ENCODE data around the gene BMI1.
A peak's percentile ranks its signal among the peaks of the same experiment; 100 is the strongest.
"Not testable (repeated sequence)": the region's sequence is repeated elsewhere in the genome, so short reads cannot be mapped to it uniquely, and the experiment has no call there.

The BMI1 gene

DNA sequence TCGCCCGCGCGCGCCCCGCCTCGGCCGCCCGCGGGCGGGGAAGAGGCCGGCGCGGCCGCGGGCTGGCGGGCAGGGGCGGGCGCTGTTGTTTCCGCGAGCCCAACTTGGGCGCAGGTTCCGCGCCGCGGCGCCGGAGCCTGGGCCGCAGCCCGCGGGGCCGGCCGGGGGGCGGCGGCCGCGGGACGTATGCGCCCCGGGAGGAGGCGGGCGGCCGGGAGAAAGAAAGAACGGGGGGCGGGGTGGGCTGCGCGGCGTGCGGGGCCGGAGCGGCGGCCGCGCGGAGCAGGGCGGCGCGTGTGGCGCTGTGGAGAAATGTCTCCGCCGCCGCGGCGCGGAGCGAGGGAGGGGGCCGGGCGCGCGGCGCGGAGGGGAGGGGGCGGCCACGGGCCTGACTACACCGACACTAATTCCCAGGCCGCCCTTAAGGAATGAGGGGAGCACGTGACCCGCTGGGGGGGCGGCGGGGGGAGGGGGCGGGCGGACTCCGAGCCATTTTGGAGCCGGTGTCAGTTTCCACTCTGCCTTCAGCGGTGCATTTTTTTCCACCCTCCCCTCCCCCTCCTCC is at the start of gene BMI1:
BMI1 (plus strand) TSS at position 509 of the 565 bp plus-strand sequence. CDS start 5,351 bp downstream, outside the sequence.
- DNase-seq (ENCODE audit: low spot score): peak; percentile 81

DNA sequence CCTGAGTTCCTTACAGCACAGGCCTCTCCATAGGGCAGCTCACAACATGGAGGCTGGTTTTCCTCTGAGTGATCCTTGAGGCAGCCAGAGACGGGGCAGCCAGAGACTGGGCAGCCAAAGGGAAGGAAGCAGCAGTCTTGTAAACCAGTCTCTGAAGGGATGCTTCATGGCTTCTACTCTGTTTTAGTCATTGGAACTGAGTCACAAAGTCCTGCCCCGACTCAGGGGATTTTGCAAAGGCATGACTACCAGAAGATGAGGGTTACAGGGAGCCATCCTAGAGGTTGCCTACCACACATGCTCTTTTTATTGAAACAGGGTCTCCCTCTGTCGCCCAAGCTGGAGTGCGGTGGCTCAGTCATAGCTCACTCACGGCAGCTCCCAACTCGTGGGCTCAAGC is 49.1 kb upstream of the BMI1 start:
- DNase-seq (ENCODE audit: low spot score): no peak

DNA sequence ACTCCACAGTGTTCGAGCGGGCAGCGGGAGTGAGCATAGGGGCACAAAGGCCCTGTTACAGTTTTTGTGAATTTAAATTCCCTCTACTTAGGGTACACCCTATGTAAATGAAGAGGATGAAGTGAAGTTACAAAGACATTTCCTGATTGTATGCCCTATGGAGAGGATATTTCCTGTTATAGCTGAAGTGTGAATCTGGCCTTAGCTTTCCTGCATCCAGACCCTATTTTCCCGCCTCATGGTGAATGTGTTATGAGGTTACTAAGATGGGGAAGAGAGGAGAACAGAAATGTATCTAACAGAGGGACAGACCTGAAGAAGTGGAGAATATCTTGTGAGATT is 42.5 kb upstream of the BMI1 start:
- DNase-seq (ENCODE audit: low spot score): no peak

DNA sequence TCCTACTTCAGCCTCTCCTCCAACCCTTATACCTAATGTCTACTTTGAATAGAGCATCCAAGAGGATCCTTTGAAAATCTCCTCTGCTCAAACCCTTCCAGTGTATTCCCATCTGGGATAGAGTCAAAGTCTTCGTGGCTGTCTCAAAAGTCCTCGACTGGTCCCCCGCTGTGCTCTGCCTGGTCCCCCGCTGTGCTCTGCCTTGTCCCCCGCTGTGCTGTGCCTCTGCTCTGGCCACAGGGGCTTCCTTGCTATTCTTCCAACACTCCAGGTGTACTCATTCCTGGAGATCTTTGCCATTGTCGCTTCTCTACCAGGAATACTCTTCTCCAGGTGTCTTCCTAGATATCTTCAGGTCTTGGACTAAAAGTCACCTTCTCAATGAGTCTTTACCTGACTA is 40.8 kb upstream of the BMI1 start:
- no peak for DNase-seq (ENCODE audit: low spot score)

DNA sequence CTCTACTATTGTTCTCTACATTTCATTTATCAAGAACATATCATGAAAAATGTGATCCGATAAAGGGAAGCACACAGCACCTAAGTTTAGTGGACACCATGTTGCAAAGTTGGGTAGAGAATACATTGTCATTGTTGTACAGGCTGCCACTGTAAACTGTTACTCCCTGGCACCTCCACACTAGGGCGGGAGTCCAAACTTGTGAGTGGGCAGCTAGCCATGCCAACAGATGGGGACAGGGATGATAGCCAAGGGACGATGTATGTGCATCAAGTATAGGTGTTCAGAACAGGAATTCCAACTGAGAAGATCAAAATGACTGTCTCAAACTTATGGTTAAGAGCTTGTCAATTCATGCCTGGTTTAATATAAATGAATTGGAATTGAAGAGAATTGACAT is 35.8 kb upstream of the BMI1 start:
- DNase-seq (ENCODE audit: low spot score): no peak

DNA sequence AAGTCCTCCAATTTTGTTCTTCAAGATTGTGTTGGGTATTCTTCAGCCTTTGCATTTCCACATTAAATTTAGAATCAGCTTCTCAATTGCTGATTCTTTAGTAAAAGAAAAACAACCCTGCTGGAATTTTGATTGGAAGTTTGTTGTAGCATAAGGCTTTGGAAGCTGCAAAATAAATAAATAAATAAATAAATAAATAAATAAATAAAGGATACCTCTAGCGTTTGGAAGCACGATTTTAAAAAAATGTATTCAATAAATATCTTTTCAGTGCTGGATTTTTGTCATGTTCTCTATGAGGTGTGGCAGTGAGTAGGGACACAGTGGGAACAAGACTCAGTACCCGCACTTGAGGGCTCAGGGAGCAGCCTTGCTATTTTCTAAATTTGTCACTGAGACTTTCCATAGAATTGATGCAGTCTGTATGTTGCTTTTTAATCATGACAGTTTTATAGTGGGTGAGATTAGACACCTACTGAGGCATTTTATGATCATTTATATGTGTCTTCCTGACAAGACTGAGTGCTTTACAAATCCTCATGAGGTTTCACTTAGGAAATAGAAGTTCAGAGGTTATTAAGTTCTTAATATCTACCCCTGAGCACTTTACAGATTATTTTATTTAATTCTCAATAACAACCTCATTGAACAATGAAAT is 27.0 kb upstream of the BMI1 start:
- DNase-seq (ENCODE audit: low spot score): no peak

DNA sequence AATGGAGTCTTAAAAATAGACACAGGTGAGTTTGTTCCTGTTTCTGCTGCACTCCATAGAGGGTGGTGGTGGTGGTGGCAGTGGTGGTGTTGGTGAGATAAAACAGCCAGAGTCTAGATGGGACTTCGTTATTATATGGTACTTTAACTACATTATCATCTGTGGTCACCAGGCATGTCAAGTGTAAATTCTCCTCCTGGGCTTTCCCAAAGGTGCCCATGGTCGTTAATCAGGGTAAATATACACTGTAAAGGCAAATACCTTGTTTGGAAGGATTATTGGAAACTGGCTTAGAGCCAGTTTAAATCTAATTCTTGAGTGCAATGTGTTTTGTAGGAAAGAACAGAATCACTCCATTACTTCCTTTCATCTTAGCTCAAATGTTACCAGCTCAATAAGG is 26.2 kb upstream of the BMI1 start:
- no peak for DNase-seq (ENCODE audit: low spot score)

DNA sequence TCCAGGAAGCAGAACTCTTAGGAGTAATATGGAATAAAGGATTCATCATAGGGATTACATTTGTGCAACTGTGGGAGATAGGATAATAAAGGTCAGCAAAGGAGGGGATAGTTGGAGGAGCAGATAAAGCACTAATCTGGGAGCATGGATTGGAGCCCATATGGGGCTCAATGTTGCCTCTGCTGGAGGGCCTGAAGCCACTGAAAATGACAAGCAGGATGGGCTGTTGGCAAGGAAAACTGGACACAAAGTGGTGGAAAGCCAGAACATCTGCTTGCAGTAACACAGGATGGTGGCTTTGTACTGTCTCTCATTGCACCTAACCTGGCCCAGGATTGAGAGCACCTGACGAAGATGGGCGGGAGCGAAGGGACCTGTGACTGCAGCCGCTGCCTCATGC is 19.7 kb upstream of the BMI1 start:
- DNase-seq (ENCODE audit: low spot score): no peak

DNA sequence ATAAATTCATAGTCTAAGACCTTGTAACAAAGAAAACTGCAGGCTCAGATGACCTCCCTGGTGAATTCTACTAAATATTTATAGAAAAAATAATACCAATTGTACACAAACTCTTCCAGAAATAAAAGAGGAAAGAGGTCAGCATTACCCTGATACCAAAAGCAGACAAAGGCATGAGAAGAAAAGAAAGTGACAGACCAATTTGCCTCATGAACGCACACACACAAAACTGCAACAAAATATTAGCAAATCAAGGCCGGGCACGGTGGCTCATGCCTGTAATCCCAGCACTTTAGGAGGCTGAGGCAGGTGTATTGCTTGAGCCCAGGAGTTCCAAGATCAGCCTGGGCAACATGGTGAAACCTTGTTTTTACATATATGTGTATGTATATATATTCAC is 17.4 kb upstream of the BMI1 start:
- no peak for DNase-seq (ENCODE audit: low spot score)

DNA sequence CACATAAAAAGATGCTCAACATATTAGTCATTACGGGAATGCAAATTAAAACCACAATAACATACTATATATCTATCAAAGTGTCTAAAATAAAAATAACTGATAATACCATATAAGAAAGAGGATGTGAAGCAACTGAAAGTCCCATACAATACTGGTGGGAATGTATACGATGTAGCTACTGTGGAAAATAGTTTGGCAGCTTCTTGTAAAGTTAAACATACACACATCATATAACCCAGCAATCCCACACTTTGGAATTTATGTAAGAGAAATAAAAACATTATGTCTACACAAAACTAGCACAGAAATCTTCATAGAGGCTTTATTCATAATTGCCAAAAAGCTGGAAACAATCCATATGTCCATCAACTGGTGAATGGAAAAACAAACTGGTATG is 15.2 kb upstream of the BMI1 start:
- DNase-seq (ENCODE audit: low spot score): no peak

DNA sequence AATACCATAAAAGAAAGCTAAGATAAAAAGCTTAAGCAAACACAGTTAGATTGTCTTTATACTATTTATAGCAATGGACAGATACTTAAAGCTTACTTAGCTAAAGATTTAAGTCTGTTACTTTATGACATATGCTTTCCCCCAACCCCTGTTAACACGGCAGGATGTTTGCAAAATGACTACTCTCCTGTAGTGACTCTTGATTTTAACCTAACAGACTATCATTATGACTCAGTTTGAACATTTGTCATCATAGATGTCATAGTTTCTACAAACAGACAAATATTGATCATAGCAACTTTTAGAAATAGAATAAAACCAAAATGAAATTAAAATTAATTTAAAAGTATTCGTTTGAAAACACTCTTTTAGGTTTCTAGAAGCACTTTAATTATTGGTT is 12.5 kb upstream of the BMI1 start:
- no peak for DNase-seq (ENCODE audit: low spot score)

DNA sequence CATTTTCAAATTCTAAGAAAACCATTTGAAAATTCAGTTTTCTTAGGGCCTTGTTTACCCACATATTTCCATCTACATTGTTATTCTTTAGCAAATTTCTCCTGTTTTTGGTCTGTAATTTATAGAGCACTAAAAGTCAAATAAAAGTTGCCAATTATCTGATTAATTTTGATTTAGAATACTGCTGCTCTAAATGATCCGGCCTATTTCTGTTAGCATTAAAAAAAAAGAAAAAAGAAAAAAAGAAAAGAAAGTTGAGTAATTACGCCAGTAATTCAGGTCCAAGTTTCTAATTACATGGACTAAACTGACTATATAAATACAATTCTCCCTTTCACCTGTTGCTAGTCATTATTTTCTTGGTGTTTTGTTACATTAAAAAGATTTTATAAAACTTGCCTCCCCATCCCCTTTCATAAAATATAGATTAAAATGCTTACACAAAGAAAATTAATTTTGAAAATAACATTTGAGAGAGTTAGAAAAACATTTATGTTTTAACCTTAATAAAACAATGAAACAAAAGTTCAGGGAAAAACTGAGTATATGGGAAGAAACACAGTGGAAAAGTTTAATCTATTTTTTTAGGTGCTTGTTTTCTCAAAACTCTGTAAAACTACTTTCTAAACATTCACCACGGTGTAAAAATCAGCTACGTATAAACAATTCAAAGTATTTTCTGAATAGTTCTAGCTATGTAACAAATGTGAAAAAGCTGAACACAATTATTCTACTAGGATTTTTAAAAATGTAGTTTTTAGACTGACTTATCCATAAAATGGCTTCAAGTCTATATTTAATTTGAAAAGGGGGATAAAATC is 11.5 kb upstream of the BMI1 start:
- no peak for DNase-seq (ENCODE audit: low spot score)

DNA sequence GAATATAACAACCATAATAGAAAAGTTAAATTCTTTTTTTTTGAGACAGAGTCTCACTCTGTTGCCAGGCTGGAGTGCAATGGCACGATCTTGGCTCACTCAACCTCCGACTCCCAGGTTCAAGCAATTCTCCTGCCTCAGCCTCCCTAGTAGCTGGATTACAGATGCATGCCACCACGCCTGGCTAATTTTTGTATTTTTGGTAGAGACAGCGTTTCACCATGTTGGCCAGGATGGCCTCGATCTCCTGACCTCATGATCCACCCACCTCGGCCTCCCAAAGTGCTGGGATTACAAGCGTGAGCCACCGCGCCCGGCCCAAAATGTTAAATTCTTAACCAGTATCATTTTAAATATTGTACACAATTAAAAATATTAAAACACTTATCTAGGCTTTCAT is 10.9 kb upstream of the BMI1 start:
- not testable (repeated sequence) for DNase-seq (ENCODE audit: low spot score)

DNA sequence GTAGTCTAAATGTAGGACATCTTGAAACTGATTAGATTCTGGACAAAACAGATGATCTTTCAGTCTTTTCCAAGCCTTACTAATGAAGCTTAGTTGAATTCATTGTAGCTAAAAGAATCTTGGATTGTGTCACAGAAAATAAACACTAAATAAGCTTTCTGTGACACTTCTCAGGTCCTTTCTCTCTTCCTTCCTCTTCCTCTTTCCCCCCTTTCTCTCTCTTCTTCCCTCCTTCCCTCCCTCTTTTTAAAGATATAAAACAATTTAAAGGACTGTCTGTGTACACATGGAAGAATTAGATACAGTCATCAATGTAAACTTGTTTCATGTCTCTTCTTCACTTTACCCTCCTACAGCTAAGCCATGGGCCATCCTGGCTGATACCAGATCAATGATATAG is 10.0 kb upstream of the BMI1 start:
- DNase-seq (ENCODE audit: low spot score): no peak

DNA sequence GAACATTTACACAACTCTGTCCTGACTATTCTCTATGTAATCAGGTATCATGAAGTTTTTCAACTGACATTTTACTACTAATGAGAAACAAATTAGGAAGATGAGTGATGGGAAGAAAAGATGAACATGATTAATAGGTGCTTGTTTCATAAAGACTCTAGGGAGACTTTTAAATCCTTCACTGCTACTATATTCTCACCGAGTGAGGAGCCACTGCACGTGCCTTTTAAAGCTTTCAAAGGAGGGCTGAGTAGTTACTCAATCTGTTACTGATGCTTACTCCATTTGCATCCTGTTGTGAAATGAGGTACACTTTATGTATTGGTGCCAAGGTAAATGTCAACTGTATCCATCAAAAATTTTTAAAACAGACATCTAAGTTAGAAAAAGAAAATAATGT is 6.0 kb upstream of the BMI1 start:
- DNase-seq (ENCODE audit: low spot score): no peak

DNA sequence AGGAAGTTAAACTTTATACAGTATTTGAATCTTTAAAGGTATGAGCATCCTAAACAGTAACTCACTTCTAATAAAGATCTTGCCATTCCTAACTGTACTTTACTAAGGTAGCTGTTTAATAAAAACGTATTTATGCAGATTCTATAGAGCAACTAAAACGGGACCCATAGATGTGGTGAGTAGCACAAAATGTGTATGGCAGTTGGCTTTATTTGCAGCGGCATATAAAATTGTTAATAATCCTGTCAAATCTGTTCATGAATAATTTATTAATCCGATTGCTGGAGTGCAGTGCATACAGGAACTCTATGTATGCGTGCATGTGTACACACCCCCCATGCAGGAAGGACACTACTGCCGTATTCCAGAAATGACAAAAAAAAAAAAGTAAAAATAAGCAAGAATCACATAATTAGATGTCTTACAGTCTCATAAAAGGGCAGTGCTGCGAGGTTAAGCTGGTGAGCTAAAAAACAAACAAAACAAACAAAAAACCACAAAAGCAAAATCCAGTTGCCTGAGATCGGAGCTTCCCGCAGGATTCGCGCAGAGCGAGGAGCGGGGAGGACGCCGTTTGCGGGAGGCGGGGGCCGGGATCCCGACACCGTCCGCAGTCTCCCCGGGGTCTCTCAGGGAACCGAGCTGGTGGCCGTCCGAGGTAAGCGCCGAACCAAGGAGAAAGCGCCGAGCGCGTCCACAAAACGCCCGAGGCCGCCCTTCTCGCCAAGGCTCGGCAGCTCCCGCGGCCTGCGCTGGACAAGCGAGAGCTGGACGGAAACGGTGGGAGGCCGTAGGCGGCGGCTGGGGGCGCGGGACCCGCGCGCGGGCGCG is 5.2 kb upstream of the BMI1 start:
- DNase-seq (ENCODE audit: low spot score): no peak

DNA sequence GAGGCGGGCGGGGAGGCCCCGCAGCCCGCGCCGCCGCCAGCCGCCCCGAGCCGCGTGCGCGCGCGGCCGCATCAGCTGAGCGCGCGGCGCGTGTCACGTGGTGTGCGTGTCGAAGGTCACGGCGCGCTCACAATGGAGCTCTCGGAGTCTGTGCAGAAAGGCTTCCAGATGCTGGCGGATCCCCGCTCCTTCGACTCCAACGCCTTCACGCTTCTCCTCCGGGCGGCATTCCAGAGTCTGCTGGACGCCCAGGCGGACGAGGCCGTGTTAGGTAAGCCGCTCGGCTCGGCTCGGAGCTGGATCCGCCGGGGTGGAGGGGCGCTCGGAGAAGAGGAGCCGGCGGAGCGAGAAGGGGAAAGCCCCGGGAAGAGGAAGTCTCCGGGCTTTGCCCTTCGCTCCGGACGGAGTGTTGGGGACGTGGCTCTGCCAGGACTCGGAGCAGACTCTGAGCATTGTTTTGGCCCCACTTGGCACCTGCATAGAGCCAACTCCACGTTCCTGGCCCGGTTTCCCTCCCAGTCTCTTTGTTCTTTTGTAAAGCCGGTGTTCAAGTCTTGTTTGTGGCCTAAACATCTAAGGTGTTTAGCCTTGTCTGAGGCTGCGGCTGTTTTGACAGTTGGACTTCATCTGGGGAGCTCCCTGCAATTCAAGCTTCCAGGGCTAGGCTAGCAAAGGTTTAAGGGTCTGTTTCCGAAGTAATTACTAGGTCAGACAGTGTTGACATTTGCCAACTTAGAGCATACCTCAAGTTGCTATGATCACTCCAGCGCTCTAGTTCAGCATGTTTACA is 4.4 kb upstream of the BMI1 start, which contains the start of gene COMMD3:
COMMD3 (plus strand) TSS at position 103 of the 790 bp plus-strand sequence; CDS start at position 133, 30 bp downstream.
- DNase-seq (ENCODE audit: low spot score): peak; percentile 73

DNA sequence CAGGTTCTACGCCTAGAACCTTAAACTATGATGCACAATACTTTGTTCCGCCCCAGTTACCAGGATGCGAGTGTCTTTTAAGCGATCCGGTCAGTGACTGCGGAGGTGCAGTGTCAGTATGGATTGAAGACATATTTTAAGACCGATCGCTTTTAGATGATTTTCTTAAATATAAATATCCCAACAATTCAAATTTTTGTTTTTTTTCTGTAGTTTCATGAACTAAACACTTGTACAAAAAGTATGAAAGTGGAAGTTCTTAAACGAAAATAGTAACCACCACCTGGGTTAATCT is 3.9 kb upstream of the BMI1 start:
- peak; percentile 26 for DNase-seq (ENCODE audit: low spot score)

DNA sequence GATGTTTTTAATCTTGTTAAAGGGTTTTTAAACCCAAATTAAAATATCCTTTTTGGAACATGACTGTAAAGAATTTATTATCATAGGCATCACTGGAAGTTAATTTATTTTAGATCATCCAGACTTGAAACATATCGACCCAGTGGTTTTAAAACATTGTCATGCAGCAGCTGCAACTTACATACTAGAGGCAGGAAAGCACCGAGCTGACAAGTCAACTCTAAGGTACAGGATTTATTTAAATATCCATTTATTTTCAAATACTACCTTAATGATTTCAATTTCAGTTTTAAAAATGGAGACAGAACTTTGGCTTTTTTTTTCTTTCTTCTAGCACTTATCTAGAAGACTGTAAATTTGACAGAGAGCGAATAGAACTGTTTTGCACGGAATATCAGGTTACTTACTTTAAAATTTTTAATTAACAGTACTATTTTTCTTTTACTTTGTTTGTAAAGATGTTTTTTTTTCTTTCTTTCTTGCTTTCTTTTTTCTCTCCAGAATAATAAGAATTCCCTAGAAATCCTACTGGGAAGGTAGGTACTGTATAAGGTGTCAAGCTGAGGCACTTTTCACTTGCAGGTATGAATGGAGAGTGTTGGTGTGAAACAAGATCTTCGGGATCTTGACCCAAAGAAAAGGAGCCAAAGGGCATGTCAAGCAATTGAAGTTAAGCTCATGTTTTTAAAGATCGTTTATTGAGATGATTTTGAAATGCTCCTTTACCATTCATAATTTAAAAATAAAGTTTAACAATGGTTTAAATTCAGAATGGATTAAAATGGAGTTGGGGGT is 2.9 kb upstream of the BMI1 start:
- DNase-seq (ENCODE audit: low spot score): no peak

DNA sequence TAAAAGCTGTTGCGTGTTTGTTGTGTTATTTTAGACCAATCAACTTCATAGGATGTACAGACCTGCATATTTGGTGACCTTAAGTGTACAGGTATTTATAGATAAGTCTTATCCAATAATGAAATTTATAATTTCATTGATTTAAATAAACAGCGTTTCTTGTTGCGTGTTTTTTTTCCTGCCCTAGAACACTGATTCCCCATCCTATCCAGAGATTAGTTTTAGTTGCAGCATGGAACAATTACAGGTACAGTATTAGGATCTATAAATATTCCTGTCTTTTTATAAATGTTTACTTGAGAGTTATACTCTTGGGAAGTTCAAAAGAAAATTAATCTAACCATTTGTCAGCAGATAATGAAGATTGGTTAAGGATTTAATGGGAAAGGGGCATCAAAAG is 2.1 kb upstream of the BMI1 start:
- no peak for DNase-seq (ENCODE audit: low spot score)

DNA sequence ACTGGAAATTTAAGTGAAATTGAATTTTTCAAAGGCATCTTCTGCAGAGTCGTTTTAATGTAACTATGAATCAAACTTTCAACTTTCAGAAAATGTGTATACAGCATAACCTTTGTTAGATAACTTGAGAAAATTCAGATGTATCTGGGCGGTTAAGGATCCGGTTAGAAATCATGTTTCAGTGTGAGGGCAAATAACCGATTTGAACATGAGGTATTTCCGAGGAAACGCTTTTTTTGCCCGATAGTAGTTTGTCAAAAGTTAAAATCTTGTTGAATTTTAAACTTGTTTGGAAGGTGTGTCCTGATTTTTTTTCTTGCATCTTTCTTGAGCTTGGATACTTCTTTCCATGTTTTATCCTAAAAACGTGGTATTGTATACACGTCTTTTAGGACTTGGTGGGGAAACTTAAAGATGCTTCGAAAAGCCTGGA is 1.3 kb upstream of the BMI1 start:
- no peak for DNase-seq (ENCODE audit: low spot score)

Data from CD4-positive, alpha-beta T cell treated with Interleukin-6 at 100 ng/mL for 8 hours (primary cell).